WTC11 (cell line): ENCODE measurements around the gene NFS1.

ENCODE experiments used
- CTCF ChIP-seq: fragments of 200-600 bp; IDR thresholded peaks from 2 replicates; pipeline ENCODE4 v1.8.0; 2022; ENCODE audit warnings: antibody characterized with exemption
- NR3C1 ChIP-seq: sonication (generic); formaldehyde crosslinking; conservative IDR thresholded peaks from 2 replicates; pipeline ENCODE4 v1.8.1; 2023; ENCODE audit warnings: low read depth, mild to moderate bottlenecking, missing genetic modification reagents
- PRDM15 ChIP-seq: sonication (generic); formaldehyde crosslinking; IDR thresholded peaks from 2 replicates; pipeline ENCODE4 v1.8.0; 2022; ENCODE audit warnings: missing genetic modification reagents
- USF2 ChIP-seq: sonication (generic); formaldehyde crosslinking; IDR thresholded peaks from 2 replicates; pipeline ENCODE4 v1.8.1; 2023; ENCODE audit warnings: mild to moderate bottlenecking, missing genetic modification reagents, moderate library complexity
- ZSCAN18 ChIP-seq: fragments of 250-450 bp; sonication (Bioruptor Pico); IDR thresholded peaks from 2 replicates; pipeline ENCODE4 v2.1.2; 2022; ENCODE audit warnings: mild to moderate bottlenecking, moderate library complexity

GRCh38 chr20:35635652-35636051 is 63.5 kb downstream of the NFS1 start:
- no peak for TF ChIP-seq PRDM15
- no peak for TF ChIP-seq CTCF
- no peak for TF ChIP-seq NR3C1 (CRISPR knock-in tag)
- no peak for TF ChIP-seq USF2 (CRISPR knock-in tag)
- TF ChIP-seq ZSCAN18 (CRISPR knock-in tag), result no peak
